ENCODE data around the gene ZNF362.
A peak's percentile ranks its signal among the peaks of the same experiment; 100 is the strongest.

ZNF362 gene

GRCh38 chr1:33246171-33246570 lies 10.1 kb upstream of the ZNF362 start:
- DNase-seq: no peak

DNA sequence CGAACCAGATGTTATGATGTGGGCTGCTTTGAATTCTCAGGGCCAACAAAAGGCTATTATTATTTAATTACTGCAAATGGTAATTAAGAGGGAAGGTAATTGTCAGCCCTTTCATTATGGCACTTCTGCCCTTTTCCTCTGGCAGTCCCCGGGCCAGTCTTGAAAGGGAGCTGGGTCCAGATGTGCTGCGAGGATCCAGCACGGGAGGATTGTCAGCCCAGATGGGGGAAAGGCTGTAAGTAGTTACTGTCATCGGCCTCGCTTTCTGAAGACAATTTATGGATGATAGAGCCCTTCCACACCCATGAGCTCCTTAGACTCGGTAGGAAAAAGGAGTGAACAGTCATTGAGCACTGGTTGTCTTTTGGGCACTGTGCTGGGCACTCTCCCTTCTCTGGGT lies 8.7 kb upstream of the ZNF362 start:
- DNase-seq: no peak

DNA sequence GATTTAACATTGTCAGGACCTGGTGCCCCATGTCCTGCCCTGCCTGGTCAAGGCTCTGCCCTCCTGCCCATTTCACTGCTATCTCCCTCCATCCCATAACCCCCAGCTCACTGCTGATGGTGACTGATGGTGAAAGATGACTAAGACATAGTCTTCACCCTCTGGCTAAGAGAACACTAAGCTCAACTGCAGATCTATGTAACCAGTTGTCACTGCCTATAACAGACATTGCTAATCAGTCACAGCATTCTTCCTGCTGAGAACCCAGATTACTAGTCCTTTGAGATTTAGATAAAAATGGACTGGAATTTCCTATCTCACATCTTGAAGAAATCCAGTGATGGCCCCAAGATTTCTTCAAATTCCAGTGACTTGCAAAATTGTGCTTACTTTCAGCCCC lies 8.0 kb upstream of the ZNF362 start:
- DNase-seq: no peak

DNA sequence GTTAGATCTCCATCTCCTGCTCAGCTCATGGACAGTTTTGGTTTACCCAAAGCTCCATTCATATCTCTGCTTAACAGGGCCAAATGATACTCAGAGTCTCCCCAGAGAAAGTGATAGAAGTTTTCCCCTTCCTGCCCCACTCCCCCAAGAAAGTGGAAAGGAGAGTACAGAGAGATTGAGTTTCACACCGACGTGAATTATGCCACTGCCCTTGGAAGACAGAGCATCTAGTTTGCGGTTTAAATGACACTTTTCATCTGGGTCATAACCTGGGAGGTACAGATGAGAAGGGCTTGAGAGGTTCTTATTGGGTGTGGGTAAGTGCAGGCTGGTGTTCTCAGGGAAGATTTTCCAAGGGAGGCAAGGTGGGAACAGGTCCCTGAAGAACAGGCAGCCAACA lies 6.9 kb upstream of the ZNF362 start:
- no peak for DNase-seq

DNA sequence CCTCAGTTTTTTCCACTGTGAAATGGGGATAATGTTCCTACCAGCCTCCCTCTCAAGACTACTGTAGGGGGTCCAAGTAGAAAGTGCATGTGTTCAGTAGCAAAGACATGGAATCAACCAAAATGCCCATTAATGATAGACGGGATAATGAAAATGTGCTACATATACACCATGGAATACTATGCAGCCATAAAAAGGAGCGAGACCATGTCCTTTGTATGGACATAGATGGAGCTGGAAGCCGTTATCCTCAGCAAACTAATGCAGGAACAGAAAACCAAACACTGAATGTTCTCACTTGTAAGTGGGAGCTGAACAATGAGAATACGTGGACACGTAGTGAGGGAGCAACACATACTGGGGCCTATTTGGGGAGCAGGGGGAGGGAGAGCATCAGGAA lies 6.1 kb upstream of the ZNF362 start:
- no peak for DNase-seq

- DNase-seq: no peak
Observed at GRCh38 chr1:33250724-33251123, 5.6 kb upstream of the ZNF362 start.

- no peak for DNase-seq
Observed at GRCh38 chr1:33254491-33254890, 1.8 kb upstream of the ZNF362 start.

GRCh38 chr1:33255347-33256220 lies 708 bp upstream of the ZNF362 start:
- DNase-seq: peak; percentile 80

DNA sequence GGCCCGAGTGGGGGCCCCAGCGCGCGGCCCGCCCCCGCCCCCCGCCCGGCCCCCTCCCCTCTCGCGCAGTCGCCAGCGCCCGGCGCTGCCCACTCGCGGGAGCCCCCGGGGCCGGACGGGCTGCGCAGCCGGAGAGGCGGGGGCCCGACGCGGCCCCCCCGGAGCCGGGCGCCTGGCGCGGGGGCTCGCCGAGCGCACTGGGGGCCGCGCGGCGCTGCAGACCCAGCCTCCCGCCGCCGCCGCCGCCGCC lies 146 bp upstream of the ZNF362 start:
- DNase-seq: peak; percentile 30

DNA sequence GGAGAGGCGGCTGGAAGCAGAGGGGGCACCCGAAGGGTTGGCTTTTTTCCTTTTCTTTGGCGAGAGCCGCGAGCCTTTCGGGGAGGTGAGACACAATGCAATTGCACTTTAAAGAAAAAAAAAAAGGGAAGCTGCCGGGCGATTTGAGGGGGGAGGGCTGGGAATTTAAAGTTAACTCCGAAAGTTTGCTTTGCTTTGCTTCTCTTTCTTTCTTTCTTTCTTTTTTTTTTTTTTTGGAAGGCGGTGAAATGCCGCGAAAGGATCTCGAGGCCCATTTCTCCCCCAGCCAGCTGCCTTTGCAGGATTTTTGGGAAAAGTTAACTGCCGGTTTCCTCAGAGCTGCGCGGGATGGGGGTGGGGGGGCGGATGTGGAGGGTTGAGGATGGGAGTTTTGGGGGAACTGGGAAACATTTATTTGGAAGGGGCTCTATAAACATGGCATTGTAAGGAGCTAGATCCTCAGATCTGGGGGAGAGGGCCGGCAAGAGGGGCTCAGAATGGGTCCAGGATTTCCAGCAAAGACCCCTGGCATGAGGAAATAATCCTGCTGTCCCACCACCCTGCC lies 997 bp downstream of the ZNF362 start:
- DNase-seq: no peak

DNA sequence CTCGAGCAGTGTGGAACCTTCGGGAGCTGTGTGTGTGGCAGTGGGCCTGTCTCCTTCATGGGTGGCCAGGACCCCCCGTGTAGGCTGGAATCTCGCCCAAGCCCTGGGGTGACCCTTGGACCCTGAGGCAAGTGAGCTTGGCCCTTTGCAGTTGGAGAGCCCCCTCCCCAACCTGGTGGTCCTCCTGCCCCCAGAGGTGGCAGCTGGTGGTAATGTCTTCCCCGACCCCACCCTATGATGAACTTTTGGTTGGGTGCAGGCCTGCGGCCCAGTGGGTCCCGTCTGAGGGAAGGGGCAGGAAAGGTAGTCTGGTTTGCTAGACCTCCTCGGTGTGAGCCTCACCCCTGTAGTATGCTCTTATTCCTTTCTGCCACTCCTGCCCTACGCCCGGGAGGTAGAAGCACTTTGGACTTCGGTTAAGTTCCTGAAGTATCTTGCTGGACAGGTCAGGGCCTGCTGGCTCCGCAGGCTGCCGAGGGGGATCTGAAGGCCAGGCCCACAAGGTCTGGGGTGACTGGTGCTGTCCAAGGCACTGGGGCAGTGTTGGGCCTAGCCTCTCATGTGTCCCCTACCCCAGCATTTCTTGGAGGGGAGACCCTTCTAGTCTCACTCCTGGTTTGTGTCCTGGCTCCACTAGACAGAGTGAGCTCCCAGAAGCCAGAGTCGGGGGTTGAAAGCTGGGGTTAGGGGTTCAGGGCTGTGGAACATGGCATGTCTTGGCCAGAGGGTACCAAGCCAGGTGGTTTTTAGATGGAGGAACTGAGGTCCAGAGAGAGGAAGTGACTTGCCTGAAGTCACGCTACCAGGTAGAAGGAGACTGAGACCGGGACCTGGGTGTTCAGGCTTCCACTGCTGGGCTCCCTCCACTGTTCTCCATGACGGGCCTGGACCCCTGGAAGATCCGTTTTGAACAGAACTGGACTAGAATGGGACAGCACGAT lies 1.8 kb downstream of the ZNF362 start:
- DNase-seq: no peak

- no peak for DNase-seq
Observed at GRCh38 chr1:33258788-33259274, 2.5 kb downstream of the ZNF362 start.

DNA sequence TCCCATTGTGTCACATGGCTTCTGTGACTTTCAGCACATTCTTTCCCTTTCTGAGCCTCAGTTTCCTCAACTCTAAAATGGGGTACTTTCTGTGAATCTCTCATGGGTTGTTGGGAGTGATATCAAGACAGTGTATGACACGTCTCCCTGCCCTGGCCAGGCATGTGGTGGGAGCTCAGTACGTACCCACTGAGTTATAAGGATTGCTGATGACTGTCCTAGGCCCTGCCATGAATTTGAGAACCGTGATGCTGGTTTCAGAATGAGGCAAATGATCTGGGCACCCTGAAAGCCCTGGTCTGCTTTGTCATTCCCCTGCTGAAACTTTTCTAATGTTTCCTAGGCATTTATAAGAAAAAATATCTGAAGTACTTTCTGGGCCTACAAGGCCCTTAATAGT lies 3.6 kb downstream of the ZNF362 start:
- DNase-seq: no peak

DNA sequence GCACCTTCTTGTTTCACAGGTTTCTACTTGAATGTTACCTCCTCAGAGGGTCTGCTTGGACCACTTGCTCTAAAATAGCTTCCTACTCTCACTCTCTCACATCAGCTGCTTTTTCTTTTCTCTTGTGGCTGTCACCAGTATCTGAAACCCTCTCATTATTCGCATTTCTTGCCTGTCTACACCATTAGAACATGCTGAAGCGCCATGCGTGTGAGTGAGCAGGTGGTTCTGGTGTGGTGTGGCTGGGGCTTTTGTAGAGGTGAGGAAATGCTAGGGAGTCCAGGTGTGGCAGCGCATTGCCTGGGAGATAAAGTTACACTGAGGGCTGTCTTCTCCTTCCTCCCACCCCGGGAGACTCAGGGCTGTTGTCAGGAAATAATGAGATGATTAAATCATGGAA lies 4.1 kb downstream of the ZNF362 start:
- no peak for DNase-seq

DNA sequence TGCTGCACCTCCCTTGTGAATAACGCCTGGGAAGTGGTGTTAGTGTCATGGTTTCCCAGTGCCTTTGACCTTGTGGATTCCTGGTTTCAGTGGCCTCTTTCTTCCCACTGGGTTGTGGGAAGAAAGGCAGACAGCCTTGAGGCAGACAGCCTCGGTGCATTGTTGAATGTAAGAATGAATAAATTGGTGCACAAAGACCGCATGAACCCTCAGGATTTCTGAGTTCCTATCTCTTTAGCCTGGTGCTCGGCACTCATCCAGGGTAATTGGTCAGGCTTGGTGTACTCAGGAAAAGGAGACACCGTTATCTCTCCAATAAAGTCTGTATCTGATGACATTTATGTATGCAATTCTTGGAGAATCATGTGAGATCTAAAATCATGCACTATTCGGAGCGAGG lies 5.1 kb downstream of the ZNF362 start:
- no peak for DNase-seq

DNA sequence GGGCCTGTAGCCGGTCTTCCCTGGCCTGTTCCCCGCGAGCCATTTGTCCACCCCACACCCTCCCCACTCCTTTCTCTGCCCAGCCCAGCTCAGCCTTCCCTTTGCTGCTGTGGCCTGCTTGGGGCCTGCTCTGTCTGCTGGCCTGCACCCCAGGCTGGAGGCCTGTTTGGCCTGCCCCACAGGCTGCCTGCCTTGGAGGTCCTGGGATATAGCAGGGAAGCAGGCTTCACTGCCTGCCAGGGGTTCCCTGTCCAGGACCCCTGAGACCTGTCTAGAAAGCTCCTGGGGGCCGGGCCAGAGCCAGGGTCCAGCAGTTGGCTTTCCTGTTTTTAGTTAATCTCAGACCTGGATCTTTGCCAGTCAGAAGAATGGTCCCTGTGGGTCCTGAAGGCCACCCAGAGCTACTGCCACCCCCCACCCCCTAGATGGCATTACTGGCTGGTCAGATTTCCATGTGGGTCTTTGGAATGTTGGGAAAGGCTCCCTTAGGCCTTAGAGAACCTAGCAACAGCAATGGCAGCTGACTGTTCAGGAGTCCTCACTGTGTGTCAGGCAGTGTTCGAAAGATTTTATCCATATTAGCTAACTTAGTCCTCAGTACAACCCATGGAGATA lies 7.7 kb downstream of the ZNF362 start:
- no peak for DNase-seq

- DNase-seq: no peak
Observed at GRCh38 chr1:33265780-33266605, 9.7 kb downstream of the ZNF362 start.

GRCh38 chr1:33266766-33267165 lies 10.5 kb downstream of the ZNF362 start:
- DNase-seq: no peak

- no peak for DNase-seq
Observed at GRCh38 chr1:33267468-33268205, 11.3 kb downstream of the ZNF362 start.

DNA sequence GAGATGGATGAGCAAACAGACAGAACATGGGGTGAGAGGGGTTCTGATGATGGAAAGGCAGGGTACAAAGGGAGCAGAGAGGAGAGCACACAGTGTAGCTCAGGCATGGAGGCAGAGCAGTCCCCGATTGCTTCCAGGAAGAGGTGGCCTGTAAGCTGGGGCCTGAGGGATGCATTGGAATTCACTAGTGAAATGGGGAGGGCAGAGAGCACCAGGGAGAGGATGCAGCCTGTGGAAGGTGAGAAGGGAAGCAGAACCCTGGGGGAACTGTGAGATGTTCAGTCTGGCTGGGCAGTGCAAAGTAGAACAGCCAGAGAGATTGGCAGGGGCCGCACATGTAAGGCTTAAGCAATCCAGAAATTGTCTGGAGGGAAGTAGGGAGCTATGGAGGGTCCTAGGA lies 12.2 kb downstream of the ZNF362 start:
- DNase-seq: no peak

- DNase-seq: no peak
Observed at GRCh38 chr1:33268927-33269610, 12.8 kb downstream of the ZNF362 start.
